WTC11 (cell line): Measurements from ENCODE around the gene WDR31.

ENCODE experiments used
- CTCF ChIP-seq: fragments of 200-600 bp; IDR thresholded peaks from 2 replicates; pipeline ENCODE4 v1.8.0; 2022; ENCODE audit warnings: antibody characterized with exemption
- FOXP4 ChIP-seq: sonication (generic); formaldehyde crosslinking; IDR thresholded peaks from 2 replicates; pipeline ENCODE4 v1.8.0; 2022; ENCODE audit warnings: mild to moderate bottlenecking, missing genetic modification reagents
- RELA ChIP-seq: sonication (generic); formaldehyde crosslinking; IDR thresholded peaks from 2 replicates; pipeline ENCODE4 v1.8.1; 2022; ENCODE audit warnings: missing genetic modification reagents, mild to moderate bottlenecking, borderline replicate concordance
- USF2 ChIP-seq: sonication (generic); formaldehyde crosslinking; IDR thresholded peaks from 2 replicates; pipeline ENCODE4 v1.8.1; 2023; ENCODE audit warnings: mild to moderate bottlenecking, missing genetic modification reagents, moderate library complexity
- ZNF263 ChIP-seq: sonication (generic); formaldehyde crosslinking; IDR thresholded peaks from 2 replicates; pipeline ENCODE4 v1.8.1; 2022; ENCODE audit warnings: low read depth, mild to moderate bottlenecking, moderate library complexity, missing genetic modification reagents

- TF ChIP-seq ZNF263 (CRISPR knock-in tag) (no peak), USF2 (CRISPR knock-in tag) (no peak), FOXP4 (CRISPR knock-in tag) (no peak), CTCF (no peak), RELA (no peak)
Observed at GRCh38 chr9:113387560-113388230, 47.6 kb upstream of the WDR31 start.
